HG03439 (cell line): Measurements from ENCODE around the gene PCSK6.

Experiments
- ATAC-seq: cut with Tn5 transposase; IDR thresholded peaks from one replicate; pipeline ENCODE4 v1.9.1; 2021; ENCODE audit warnings: mild to moderate bottlenecking, moderate library complexity; ENCODE audit not compliant: unreplicated experiment

PCSK6 gene

GRCh38 chr15:101448336-101448735 is 41.2 kb downstream of the PCSK6 start:
- ATAC-seq = no peak

- no peak for ATAC-seq
Observed at GRCh38 chr15:101447561-101448071, 41.9 kb downstream of the PCSK6 start.

DNA sequence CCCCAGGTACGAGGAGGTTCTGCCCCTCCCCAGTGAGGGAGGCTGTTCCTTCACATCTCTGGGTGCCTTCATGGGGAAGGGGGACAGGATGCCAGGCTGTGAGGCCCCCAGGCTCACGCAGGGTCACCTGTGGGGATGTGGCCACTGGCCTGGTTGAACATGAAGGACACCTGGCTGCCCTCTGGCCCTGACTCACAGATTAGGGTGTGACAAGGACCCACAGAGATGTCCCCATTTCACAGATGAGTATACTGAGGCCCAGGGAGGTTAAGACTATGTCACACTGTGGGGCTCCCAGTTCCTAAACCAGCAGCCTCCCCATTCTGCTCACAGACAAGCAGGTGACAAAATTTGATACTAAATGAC is 42.4 kb downstream of the PCSK6 start:
- no peak for ATAC-seq

- no peak for ATAC-seq
Observed at GRCh38 chr15:101446518-101447167, 42.9 kb downstream of the PCSK6 start.

GRCh38 chr15:101445562-101446517 is 43.7 kb downstream of the PCSK6 start:
- no peak for ATAC-seq

GRCh38 chr15:101444807-101445508 is 44.5 kb downstream of the PCSK6 start:
- ATAC-seq = no peak

DNA sequence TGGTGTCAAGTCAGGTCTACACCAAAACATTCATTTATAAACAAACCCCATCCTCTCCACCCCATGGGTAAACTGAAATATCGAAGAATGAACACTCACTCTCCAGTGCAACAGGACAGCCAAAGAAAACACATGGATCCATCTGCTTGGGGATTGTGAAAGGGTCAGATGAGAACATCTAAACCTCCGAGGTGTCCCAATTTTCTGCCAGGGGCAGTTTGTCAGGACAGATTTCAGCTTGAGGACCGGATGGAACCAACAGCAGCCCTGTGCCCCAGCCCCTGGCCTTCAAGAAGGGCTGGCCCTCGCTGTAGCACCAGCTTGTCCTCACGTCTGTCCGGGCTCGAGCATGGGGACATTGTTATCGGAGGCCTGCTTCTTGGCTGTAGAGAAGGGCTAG is 45.5 kb downstream of the PCSK6 start:
- no peak for ATAC-seq

- no peak for ATAC-seq
Observed at GRCh38 chr15:101442272-101442671, 47.2 kb downstream of the PCSK6 start.

DNA sequence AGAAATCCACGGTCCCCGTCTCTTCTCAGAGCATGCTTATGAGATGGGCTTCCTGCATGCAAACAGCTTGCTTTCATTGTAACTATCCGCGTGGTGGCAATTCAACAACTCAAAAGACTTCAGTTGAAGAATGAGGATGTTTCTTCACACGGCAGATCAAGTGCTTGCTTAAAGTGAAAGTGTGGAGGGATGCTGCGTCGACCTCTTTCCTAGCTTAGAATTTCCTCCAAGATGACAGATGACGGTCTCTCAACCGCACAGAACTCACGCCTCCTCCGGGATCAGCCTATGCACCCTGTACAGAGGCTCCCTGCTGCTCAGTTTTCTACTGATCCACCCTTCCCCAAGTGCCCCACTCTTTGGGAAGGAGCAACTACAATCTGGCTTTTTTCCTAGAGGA is 47.8 kb downstream of the PCSK6 start:
- no peak for ATAC-seq

DNA sequence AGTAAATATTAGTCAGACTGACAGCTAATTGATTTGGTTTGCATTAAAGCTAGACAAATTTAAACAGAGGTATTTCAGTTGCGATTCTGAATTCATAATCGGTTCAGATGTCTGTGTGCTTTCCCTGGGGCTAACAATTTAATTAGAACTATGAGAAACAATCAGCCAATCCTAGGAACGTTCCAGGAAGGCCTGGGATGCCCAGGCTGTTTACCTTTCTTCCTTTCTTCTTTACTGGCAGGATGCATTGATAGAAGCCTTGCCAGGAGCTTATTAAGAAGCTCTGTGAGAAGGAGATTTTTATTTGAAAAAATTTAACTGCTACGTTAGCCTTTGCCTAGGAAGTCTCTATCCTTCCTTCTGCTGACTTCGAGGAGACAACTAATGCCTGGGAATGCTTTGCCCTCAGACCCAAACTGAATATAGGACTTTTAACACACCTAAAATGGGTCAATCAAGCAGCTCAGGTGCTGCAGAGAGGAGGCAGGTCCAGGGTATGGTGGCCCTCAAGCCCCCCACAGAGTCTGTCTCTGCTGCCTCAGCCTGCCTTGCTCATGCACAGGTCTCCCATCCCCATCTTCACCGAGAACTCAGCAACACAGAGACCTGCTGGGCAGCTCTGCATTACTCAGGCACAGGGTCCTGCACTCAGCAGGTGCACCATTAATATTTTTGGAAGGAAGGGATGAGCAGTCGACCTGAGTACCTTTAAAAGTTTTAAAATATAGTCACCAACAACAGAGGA is 48.5 kb downstream of the PCSK6 start:
- ATAC-seq = no peak

- no peak for ATAC-seq
Observed at GRCh38 chr15:101439920-101440319, 49.6 kb downstream of the PCSK6 start.

- no peak for ATAC-seq
Observed at GRCh38 chr15:101439285-101439919, 50.1 kb downstream of the PCSK6 start.

GRCh38 chr15:101438482-101439284 is 50.8 kb downstream of the PCSK6 start:
- ATAC-seq = no peak

GRCh38 chr15:101437618-101438481 is 51.7 kb downstream of the PCSK6 start:
- no peak for ATAC-seq

- no peak for ATAC-seq
Observed at GRCh38 chr15:101437209-101437608, 52.3 kb downstream of the PCSK6 start.

- no peak for ATAC-seq
Observed at GRCh38 chr15:101436526-101436925, 53.0 kb downstream of the PCSK6 start.

GRCh38 chr15:101435761-101436160 is 53.7 kb downstream of the PCSK6 start:
- ATAC-seq = no peak
